SK-N-SH (cell line): ENCODE results near the gene BNIPL. TPM values are rescaled to one million over a fixed set of nuclear protein-coding genes. Genes with fewer than 3 reads are reported as not detected.

ENCODE experiments used
- CTCF ChIA-PET: fragments of 300-600, 350-600 bp; formaldehyde crosslinking; extraction: SDS; loops from one replicate; lab custom pipeline; 2021; lab: Yijun Ruan, JAX
- POLR2A ChIA-PET: fragments of 350-600 bp; sonication (Branson Sonifier 250); formaldehyde crosslinking; extraction: SDS; loops from one replicate; lab custom pipeline; 2020; ENCODE audit warnings: antibody characterized with exemption, inconsistent platforms; lab: Yijun Ruan, JAX
- DNase-seq: peaks from one replicate; pipeline ENCODE4 v3.0.0; 2012
- H2AFZ ChIP-seq: fragments of 200-600 bp; sonication (generic); 2 replicates; pipeline ENCODE4 v1.8.1; 2016; ENCODE audit warnings: antibody characterized with exemption, mild to moderate bottlenecking, low read depth
- H3F3A ChIP-seq: fragments of 200-600 bp; sonication (generic); replicated peaks from 2 replicates; pipeline ENCODE3; 2016; ENCODE audit warnings: antibody characterized with exemption, mild to moderate bottlenecking; ENCODE audit not compliant: insufficient read depth
- H3K27ac ChIP-seq, 2 experiments: fragments of 200-500 bp in 1 of 2; fragments of 200-600 bp in 1 of 2; sonication (Bioruptor generic) in 1 of 2; sonication (generic), shearing (Covaris generic) in 1 of 2; 2 replicates each; pipeline versions ENCODE4 v1.5.1 to v1.6.1; 2014 to 2016; ENCODE audit warnings: low read depth in 2 of 2, inconsistent platforms in 1 of 2, low read length in 1 of 2, mild to moderate bottlenecking in 1 of 2, mixed read lengths in 1 of 2
- H3K27me3 ChIP-seq: fragments of 200-600 bp; sonication (generic), shearing (Covaris generic); 2 replicates; pipeline ENCODE4 v1.6.1; 2016; ENCODE audit warnings: mixed run types; ENCODE audit not compliant: insufficient read depth
- H3K36me3 ChIP-seq, 2 experiments: fragments of 200-500 bp in 1 of 2; fragments of 200-600 bp in 1 of 2; sonication (Bioruptor generic) in 1 of 2; sonication (generic) in 1 of 2; replicated peaks in 1 of 2; 2 replicates each; pipeline versions ENCODE3 to v1.5.1; 2014 to 2016; ENCODE audit warnings: low read length in 1 of 2, mild to moderate bottlenecking in 1 of 2; ENCODE audit not compliant: insufficient read depth in 2 of 2, control insufficient read depth in 1 of 2
- H3K4me1 ChIP-seq, 2 experiments: fragments of 200-500 bp in 1 of 2; fragments of 200-600 bp in 1 of 2; sonication (Bioruptor generic) in 1 of 2; sonication (generic), shearing (Covaris generic) in 1 of 2; 2 replicates each; pipeline versions ENCODE4 v1.5.1 to v1.6.1; 2014 to 2016; ENCODE audit warnings: low read depth in 1 of 2, low read length in 1 of 2, mixed run types in 1 of 2; ENCODE audit not compliant: insufficient read depth in 2 of 2, control insufficient read depth in 1 of 2
- H3K4me2 ChIP-seq: fragments of 200-600 bp; sonication (generic), shearing (Covaris generic); 2 replicates; pipeline ENCODE4 v1.6.1; 2017; ENCODE audit warnings: mixed run types
- H3K4me3 ChIP-seq, 2 experiments: fragments of 200-500 bp in 1 of 2; fragments of 200-600 bp in 1 of 2; sonication (Bioruptor generic) in 1 of 2; sonication (generic), shearing (Covaris generic) in 1 of 2; 2 replicates each; pipeline versions ENCODE4 v1.5.1 to v1.8.1; 2014 to 2016; ENCODE audit warnings: low read depth in 2 of 2, inconsistent platforms in 1 of 2, low read length in 1 of 2, mild to moderate bottlenecking in 1 of 2, mixed read lengths in 1 of 2, moderate library complexity in 1 of 2
- H3K79me2 ChIP-seq: fragments of 200-600 bp; sonication (generic); 2 replicates; pipeline ENCODE4 v1.8.1; 2017; ENCODE audit warnings: mild to moderate bottlenecking; ENCODE audit not compliant: insufficient read depth
- H3K9ac ChIP-seq: fragments of 200-600 bp; sonication (generic); 2 replicates; pipeline ENCODE4 v1.6.1; 2017; ENCODE audit warnings: mixed run types
- H3K9me2 ChIP-seq: fragments of 200-600 bp; sonication (generic); 2 replicates; pipeline ENCODE4 v1.6.1; 2017; ENCODE audit warnings: mixed run types
- H3K9me3 ChIP-seq: fragments of 200-600 bp; sonication (generic); 2 replicates; pipeline ENCODE4 v1.6.1; 2017; ENCODE audit warnings: mixed run types, mild to moderate bottlenecking, moderate library complexity
- H4K20me1 ChIP-seq: fragments of 200-600 bp; sonication (generic); 2 replicates; pipeline ENCODE4 v1.6.1; 2017; ENCODE audit warnings: mild to moderate bottlenecking, mixed run types; ENCODE audit not compliant: insufficient read depth
- CHD2 ChIP-seq: fragments of 150-350 bp; IDR thresholded peaks from 2 replicates; pipeline ENCODE4 v1.6.1; 2018; ENCODE audit warnings: low read length; ENCODE audit not compliant: partially characterized antibody
- FOSL2 ChIP-seq: IDR thresholded peaks from 2 replicates; pipeline ENCODE4 v1.4.0; 2012; ENCODE audit warnings: low read depth, mild to moderate bottlenecking, moderate library complexity, borderline replicate concordance
- FOXM1 ChIP-seq: IDR thresholded peaks from 2 replicates; pipeline ENCODE4 v1.4.0; 2012; ENCODE audit warnings: low read depth, mild to moderate bottlenecking
- GABPA ChIP-seq: IDR thresholded peaks from 2 replicates; pipeline ENCODE4 v1.4.0; 2012; ENCODE audit warnings: low read depth, mild to moderate bottlenecking
- GATA2 ChIP-seq: sonication (generic); formaldehyde crosslinking; IDR thresholded peaks from 2 replicates; pipeline ENCODE4 v1.5.0; 2020; ENCODE audit warnings: mild to moderate bottlenecking, missing genetic modification reagents
- IRF3 ChIP-seq: fragments of 150-350 bp; IDR thresholded peaks from 2 replicates; pipeline ENCODE4 v1.6.1; 2016; ENCODE audit warnings: mild to moderate bottlenecking, low read depth, low read length
- MAX ChIP-seq: IDR thresholded peaks from 2 replicates; pipeline ENCODE4 v1.4.0; 2012; ENCODE audit warnings: low read depth
- MXI1 ChIP-seq: IDR thresholded peaks from 2 replicates; pipeline ENCODE4 v1.6.1; 2012; ENCODE audit warnings: mild to moderate bottlenecking, low read depth, low read length, improper control_type of control experiment
- NFIC ChIP-seq: IDR thresholded peaks from 2 replicates; pipeline ENCODE4 v1.4.0; 2012; ENCODE audit warnings: borderline replicate concordance
- POLR2AphosphoS5 ChIP-seq: IDR thresholded peaks from 2 replicates; pipeline ENCODE4 v1.6.1; 2012; ENCODE audit warnings: low read depth, low read length
- REST ChIP-seq: IDR thresholded peaks from 2 replicates; pipeline ENCODE4 v1.6.1; 2012; ENCODE audit warnings: mild to moderate bottlenecking, low read depth, low read length, moderate library complexity
- SIN3A ChIP-seq: IDR thresholded peaks from 2 replicates; pipeline ENCODE4 v1.6.1; 2012; ENCODE audit warnings: low read depth, mild to moderate bottlenecking, low read length, moderate library complexity, borderline replicate concordance
- SMC3 ChIP-seq: IDR thresholded peaks from 2 replicates; pipeline ENCODE4 v1.6.1; 2012; ENCODE audit warnings: low read depth, low read length, improper control_type of control experiment
- TAF1 ChIP-seq: IDR thresholded peaks from 2 replicates; pipeline ENCODE4 v1.6.1; 2012; ENCODE audit warnings: low read depth, mild to moderate bottlenecking, low read length, moderate library complexity, borderline replicate concordance
- TCF12 ChIP-seq: IDR thresholded peaks from 2 replicates; pipeline ENCODE4 v1.4.0; 2012
- TEAD4 ChIP-seq: IDR thresholded peaks from 2 replicates; pipeline ENCODE4 v1.4.0; 2012; ENCODE audit warnings: mild to moderate bottlenecking, borderline replicate concordance; ENCODE audit not compliant: insufficient read depth
- USF2 ChIP-seq: fragments of 150-350 bp; IDR thresholded peaks from 2 replicates; pipeline ENCODE4 v1.6.1; 2017; ENCODE audit warnings: antibody characterized with exemption, low read length, low read depth, borderline replicate concordance
- WGBS: methylation state at CpG from one replicate; pipeline ENCODE4 v1.1.6; 2017; ENCODE audit warnings: low lambda C conversion rate; 5-methylcytosine and 5-hydroxymethylcytosine counted together
- polyA plus RNA-seq, 3 experiments: library from polyadenylated mRNA; depleted of rRNA; stranded (reverse); fragments of >200 nt; gene quantifications; 2 replicates each; pipeline ENCODE4 v1.2.3, GENCODE V29; 2012

BNIPL gene
- polyA plus RNA-seq, 1 of the 3 experiments (the other 2 are of a cell fraction) = 0.12 TPM

- WGBS = 100% methylated on average over 1 of the region's 2 CpGs
- Histone ChIP-seq H3K4me3 (no peak overlapping the region), H3K9ac (no peak overlapping the region), H4K20me1 (peaks cover 36% of the 10 kb centered on the region), H3K79me2 (peaks cover 57% of the 10 kb centered on the region), H3K9me2 (no peaks in the 10 kb centered on the region), H3F3A (peaks cover 31% of the 10 kb centered on the region), H3K4me2 (no peak overlapping the region), H2AFZ (no peak overlapping the region), H3K27ac (no peak overlapping the region), H3K4me1 (peaks cover 7 to 21% of the 10 kb centered on the region in 2 experiments; a peak in 3 of 4 replicates), H3K36me3 (peaks cover 56 to 61% of the 10 kb centered on the region in 2 experiments), H3K27me3 (no peaks in the 10 kb centered on the region), H3K9me3 (no peaks in the 10 kb centered on the region)
- POLR2A ChIA-PET = no interaction called here
- no peak for DNase-seq
- CTCF ChIA-PET = interaction anchor here (1.0 kb wide), 1 partner anchor 31 kb away, joined by 6 read pairs; no protein-coding TSS in a partner anchor
- TF ChIP-seq SMC3 (no peak), SIN3A (no peak), NFIC (no peak), FOXM1 (no peak), TAF1 (no peak), TCF12 (no peak), FOSL2 (no peak), TEAD4 (no peak), MAX (no peak), REST (no peak), CHD2 (no peak), IRF3 (no peak), GATA2 (no peak), MXI1 (no peak), GABPA (no peak), POLR2AphosphoS5 (no peak), USF2 (no peak)
Measured at GRCh38 chr1:151055581-151055980, 19.2 kb downstream of the BNIPL start.
